Adipose tissue (tissue), 3 donors: ENCODE results near the gene ITGB1. TPM values are rescaled to one million over a fixed set of nuclear protein-coding genes. Genes with fewer than 3 reads are reported as not detected.
"Not testable (repeated sequence)": the region's sequence is repeated elsewhere in the genome, so short reads cannot be mapped to it uniquely, and the experiment has no call there.

Experiments used
- H3K27ac ChIP-seq: one replicate; pipeline ENCODE4 v1.5.1; 2013; ENCODE audit warnings: low read depth, low read length
- WGBS, 3 donors: extraction: QIAGEN DNeasy Blood & Tissue Kit; methylation state at CpG; one replicate each; pipeline ENCODE4 v1.1.7; 2013; 5-methylcytosine and 5-hydroxymethylcytosine counted together
- polyA plus RNA-seq, 3 donors: library from polyadenylated mRNA; stranded (reverse); fragments of 200-250 nt; gene quantifications; one replicate each; pipeline ENCODE4 v1.2.3, GENCODE V29; 2013
- donor health status: healthy with polysubstance abuse.
- donor health status: Bipolar disorder and iron deficiency.
- donor health status: healthy.

ITGB1 gene
- polyA plus RNA-seq, 3 donors, result 93.5 to 304 (median 185) TPM

DNA sequence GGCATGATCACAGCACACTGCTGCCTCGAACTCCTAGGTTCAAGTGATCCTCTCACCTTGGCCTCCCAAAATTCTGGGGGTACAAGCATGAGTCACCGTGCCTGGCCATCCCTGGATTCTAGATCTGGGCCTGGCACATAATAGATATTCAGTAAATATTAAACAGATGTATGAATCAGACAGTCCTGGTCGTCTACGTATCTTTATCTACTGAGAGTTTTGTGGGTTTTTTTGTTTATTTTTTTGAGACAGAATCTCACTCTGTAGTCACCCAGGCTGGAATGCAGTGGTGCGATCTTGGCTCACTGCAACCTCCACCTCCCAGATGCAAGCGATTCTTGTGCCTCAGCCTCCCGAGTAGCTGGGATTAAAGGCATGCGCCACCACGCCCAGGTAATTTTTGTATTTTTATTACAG lies 24.3 kb upstream of the ITGB1 start:
- WGBS, 3 donors, result 66 to 79% (median 78%) methylated on average over 9 of the region's 9 CpGs
- no peak overlapping the region for H3K27ac ChIP-seq

GRCh38 chr10:32981760-32982159 lies 23.7 kb upstream of the ITGB1 start:
- WGBS, 3 donors, result 23 to 35% (median 28%) methylated on average over 4 of the region's 4 CpGs
- H3K27ac ChIP-seq, result no peak overlapping the region

- 12 to 16% (median 12%) methylated on average over 38 of the region's 38 CpGs for WGBS, 3 donors
- no peak overlapping the region for H3K27ac ChIP-seq
Measured at GRCh38 chr10:32980558-32981468, 22.8 kb upstream of the ITGB1 start.

DNA sequence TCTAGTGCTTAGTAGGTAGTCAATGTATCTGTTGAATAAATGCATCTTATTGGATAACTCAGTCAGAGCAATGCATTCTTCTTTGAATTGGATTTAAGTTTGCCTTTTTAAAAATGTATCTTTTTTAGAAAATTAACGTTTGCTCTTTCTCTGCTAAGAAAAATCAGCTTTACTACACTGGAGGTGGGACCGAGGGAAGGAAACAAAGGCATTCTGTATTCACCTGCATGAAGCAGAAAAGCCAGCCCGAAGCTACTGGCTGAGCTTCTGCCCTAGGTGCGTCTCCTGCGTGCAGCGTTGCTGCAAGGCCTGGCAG lies 22.2 kb upstream of the ITGB1 start:
- no peak overlapping the region for H3K27ac ChIP-seq
- 1 to 4% (median 4%) methylated on average over 6 of the region's 6 CpGs for WGBS, 3 donors

DNA sequence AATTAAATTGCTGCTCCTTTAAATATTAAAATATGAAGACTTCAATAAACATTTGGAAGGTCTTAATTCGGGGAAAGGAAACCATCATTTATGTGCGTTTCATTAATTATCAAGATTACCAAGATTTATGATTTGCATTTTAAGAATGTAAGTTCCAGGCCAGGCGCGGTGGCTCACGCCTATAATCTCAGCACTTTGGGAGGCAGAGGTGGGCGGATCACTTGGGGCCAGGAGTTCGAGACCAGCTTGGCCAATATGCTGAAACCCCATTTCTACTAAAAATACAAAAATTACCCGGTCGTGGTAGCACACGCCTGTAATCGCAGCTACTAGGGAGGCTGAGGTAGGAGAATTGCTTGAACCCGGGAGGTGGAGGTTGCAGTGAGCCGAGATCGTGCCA lies 21.7 kb upstream of the ITGB1 start:
- H3K27ac ChIP-seq, result not testable (repeated sequence)
- WGBS, 3 donors, result 90 to 94% (median 92%) methylated on average over 14 of the region's 14 CpGs

DNA sequence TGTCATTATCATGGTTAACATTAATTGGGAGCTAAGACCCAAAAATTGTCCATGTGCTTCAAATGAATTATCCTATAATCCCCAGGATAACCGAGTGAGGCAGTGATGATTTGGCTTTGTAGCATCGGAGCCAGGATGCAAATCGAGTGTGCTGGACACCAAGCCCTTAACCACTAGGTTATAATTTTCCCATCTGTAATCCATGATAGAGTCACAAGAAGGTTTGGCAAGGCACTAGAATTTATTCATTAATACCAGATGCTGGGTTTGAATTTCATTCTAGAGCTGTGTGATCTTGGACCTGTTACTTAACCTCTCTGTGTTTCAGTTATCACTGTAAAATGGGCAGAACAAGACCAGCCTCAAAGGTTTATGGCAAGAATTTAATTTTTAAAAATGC lies 21.0 kb upstream of the ITGB1 start:
- WGBS, 3 donors, result 71 to 98% (median 89%) methylated on average over 3 of the region's 3 CpGs
- H3K27ac ChIP-seq, result no peak overlapping the region

GRCh38 chr10:32977846-32978809 lies 20.1 kb upstream of the ITGB1 start:
- 83 to 98% (median 94%) methylated on average over 4 of the region's 4 CpGs for WGBS, 3 donors

GRCh38 chr10:32976338-32976737 lies 18.3 kb upstream of the ITGB1 start:
- 81 to 91% (median 89%) methylated on average over 3 of the region's 3 CpGs for WGBS, 3 donors
- no peak overlapping the region for H3K27ac ChIP-seq

More at GRCh38 chr10:32977846-32978809, 20.1 kb upstream of the ITGB1 start:
- not testable (repeated sequence) for H3K27ac ChIP-seq

DNA sequence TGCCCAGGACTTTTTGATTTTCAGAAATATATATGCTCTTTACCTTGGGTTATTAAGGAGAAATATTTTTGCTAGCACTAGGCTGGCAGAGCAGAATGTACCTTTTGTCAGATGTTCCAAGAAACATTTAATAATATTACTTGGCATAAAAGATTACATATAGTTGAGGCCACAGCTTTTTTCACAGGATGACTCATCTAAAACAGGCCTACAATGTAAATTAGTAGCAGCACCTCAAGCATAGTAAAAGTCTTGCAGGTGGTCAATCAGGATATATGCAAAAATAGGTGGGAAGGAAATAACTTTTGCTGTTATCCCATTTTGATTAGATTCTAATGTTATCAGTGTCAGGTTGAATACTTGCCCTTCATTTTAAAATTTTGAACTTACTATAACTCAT lies 14.9 kb upstream of the ITGB1 start:
- H3K27ac ChIP-seq, result no peak overlapping the region

DNA sequence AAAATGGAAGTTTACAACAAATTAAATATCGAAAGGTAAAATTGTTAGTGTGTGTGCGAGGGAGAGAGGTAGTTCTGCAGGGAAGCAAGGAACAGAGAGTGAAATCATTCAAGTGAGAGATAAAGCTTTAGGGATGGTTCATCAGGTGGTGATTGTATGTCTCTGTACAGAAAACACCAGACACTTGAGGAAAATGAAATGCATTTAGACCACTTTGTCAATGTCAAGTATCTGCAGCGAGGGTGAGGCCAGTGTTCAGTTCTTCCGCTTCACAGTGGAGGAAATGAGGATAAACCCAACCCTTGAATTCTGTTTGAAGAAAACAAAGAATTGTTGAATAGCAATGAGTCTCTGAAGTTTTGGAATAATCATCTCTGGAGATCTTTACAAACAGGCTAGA lies 14.4 kb upstream of the ITGB1 start:
- H3K27ac ChIP-seq, result no peak overlapping the region
- WGBS, 3 donors, result 70 to 84% (median 76%) methylated on average over 4 of the region's 4 CpGs

GRCh38 chr10:32971536-32972091 lies 13.6 kb upstream of the ITGB1 start:
- no peak overlapping the region for H3K27ac ChIP-seq
- 32 to 72% (median 68%) methylated on average over 6 of the region's 6 CpGs for WGBS, 3 donors

DNA sequence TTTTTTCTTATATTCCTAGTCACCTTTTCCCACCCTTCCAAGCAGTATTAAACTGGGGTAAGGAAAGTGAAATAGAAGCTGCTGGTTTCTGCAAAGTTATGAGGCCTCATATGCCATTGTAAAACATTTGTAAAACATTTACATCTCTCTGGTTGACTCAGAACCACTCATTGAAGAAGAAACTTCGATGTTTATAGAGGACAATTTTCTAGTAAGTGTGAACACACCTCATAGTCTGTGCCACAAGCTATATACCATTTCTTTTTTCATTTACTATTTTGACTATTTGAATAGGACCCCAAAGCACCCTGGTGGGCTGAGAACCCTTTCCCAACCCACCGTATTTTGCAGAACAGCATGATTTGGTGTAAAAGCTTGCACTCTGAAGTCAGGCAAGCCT lies 12.9 kb upstream of the ITGB1 start:
- 84 to 95% (median 92%) methylated on average over 2 of the region's 2 CpGs for WGBS, 3 donors
- no peak overlapping the region for H3K27ac ChIP-seq

DNA sequence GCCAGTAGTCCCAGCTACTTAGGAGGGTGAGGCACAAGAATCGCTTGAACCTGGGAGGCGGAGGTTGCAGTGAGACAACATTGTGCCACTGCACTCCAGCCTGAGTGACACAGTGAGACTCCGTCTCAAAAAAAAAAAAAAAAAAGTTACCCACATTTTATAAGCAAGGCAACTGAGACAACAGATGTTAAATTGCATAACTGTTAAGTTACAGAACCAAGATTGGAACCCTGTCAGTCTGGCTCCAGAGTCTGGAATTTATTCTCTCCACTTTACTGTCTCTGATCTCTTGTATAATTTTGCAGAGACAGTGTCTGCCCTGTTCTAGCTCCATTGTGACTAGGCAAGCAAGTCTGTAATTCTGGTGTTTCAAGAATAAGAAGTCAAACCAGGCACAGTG lies 6.2 kb upstream of the ITGB1 start:
- 89 to 100% (median 95%) methylated on average over 3 of the region's 3 CpGs for WGBS, 3 donors
- H3K27ac ChIP-seq, result no peak overlapping the region

DNA sequence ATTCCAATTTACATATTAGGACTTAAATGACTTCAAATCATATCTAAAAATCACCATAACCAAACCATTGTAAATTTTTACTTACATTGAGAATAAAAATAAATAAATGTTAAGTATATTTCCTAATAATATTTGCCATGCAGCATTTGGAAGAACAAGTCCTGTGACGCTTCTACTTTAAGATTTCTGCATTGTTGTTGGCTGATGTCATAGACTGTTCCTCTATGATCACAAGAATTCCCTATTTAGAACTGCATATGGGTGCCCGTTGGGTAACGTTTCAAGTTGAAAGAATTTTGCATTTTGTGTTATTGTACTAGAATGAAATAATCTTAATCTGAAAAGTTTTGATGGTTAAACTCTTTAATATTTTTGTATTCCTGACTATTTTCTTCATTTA lies 5.1 kb upstream of the ITGB1 start:
- WGBS, 3 donors, result 30 to 34% (median 33%) methylated on average over 3 of the region's 3 CpGs
- H3K27ac ChIP-seq, result no peak overlapping the region

GRCh38 chr10:32962521-32962920 lies 4.5 kb upstream of the ITGB1 start:
- H3K27ac ChIP-seq, result no peak overlapping the region
- WGBS, 3 donors, result 38 to 59% (median 51%) methylated on average over 4 of the region's 4 CpGs

- 49 to 53% (median 53%) methylated on average over 2 of the region's 2 CpGs for WGBS, 3 donors
Measured at GRCh38 chr10:32961895-32962369, 3.9 kb upstream of the ITGB1 start.

GRCh38 chr10:32961343-32961894 lies 3.4 kb upstream of the ITGB1 start:
- WGBS, 3 donors, result 87 to 91% (median 90%) methylated on average over 5 of the region's 5 CpGs

More at GRCh38 chr10:32961895-32962369, 3.9 kb upstream of the ITGB1 start:
- no peak overlapping the region for H3K27ac ChIP-seq

GRCh38 chr10:32960022-32960421 lies 2.0 kb upstream of the ITGB1 start:
- 53 to 73% (median 68%) methylated on average over 4 of the region's 4 CpGs for WGBS, 3 donors
- H3K27ac ChIP-seq, result no peak overlapping the region

More at GRCh38 chr10:32961343-32961894, 3.4 kb upstream of the ITGB1 start:
- no peak overlapping the region for H3K27ac ChIP-seq
